ENCODE results near the gene MCF2L.

Gene MCF2L

GRCh38 chr13:112951674-112952371 is 17.2 kb upstream of the MCF2L start:
- Histone ChIP-seq H2AFZ (ENCODE audit: low read depth, low read length, severe bottlenecking) (no peak overlapping the region), H3K9me2 (replicated peaks; ENCODE audit: insufficient read depth, low read length) (no peaks in the 10 kb centered on the region), H3K4me2 (ENCODE audit: low read depth, low read length, poor library complexity, severe bottlenecking) (no peak overlapping the region), H4K20me1 (ENCODE audit: low read depth, low read length) (no peaks in the 10 kb centered on the region), H3K27ac (ENCODE audit: low read depth, low read length) (no peak overlapping the region), H3K27me3 (ENCODE audit: low read length) (no peaks in the 10 kb centered on the region), H3F3A (ENCODE audit: insufficient read depth) (no peaks in the 10 kb centered on the region), H3K36me3 (ENCODE audit: low read length) (no peaks in the 10 kb centered on the region), H3K9ac (ENCODE audit: low read length) (no peak overlapping the region), H3K9me3 (ENCODE audit: insufficient read depth, low read length) (no peaks in the 10 kb centered on the region), H3K79me2 (ENCODE audit: insufficient read depth, low read length) (no peaks in the 10 kb centered on the region), H3K4me3 (ENCODE audit: insufficient read depth, low read length, poor library complexity, severe bottlenecking) (no peak overlapping the region)
- TF ChIP-seq EZH2phosphoT487 (conservative IDR thresholded peaks at IDR 0.05; ENCODE audit: low read length): no peak
- no peak for TF ChIP-seq CTCF (IDR thresholded peaks at IDR 0.05; ENCODE audit: insufficient read depth, low read length, poor library complexity, severe bottlenecking)

GRCh38 chr13:112952759-112953551 is 16.1 kb upstream of the MCF2L start:
- no peaks in the 10 kb centered on the region for H3F3A ChIP-seq (ENCODE audit: insufficient read depth)
- no peak overlapping the region for H3K4me3 ChIP-seq (ENCODE audit: insufficient read depth, low read length, poor library complexity, severe bottlenecking)
- H3K9me2 ChIP-seq (replicated peaks; ENCODE audit: insufficient read depth, low read length): no peaks in the 10 kb centered on the region
- no peaks in the 10 kb centered on the region for H3K36me3 ChIP-seq (ENCODE audit: low read length)
- no peaks in the 10 kb centered on the region for H3K9me3 ChIP-seq (ENCODE audit: insufficient read depth, low read length)
- no peak overlapping the region for H2AFZ ChIP-seq (ENCODE audit: low read depth, low read length, severe bottlenecking)
- H3K79me2 ChIP-seq (ENCODE audit: insufficient read depth, low read length): no peaks in the 10 kb centered on the region
- H3K4me2 ChIP-seq (ENCODE audit: low read depth, low read length, poor library complexity, severe bottlenecking): no peak overlapping the region
- TF ChIP-seq EZH2phosphoT487 (conservative IDR thresholded peaks at IDR 0.05; ENCODE audit: low read length): no peak
- no peak for TF ChIP-seq CTCF (IDR thresholded peaks at IDR 0.05; ENCODE audit: insufficient read depth, low read length, poor library complexity, severe bottlenecking)
- H3K9ac ChIP-seq (ENCODE audit: low read length): no peak overlapping the region
- no peaks in the 10 kb centered on the region for H3K27me3 ChIP-seq (ENCODE audit: low read length)
- H4K20me1 ChIP-seq (ENCODE audit: low read depth, low read length): no peaks in the 10 kb centered on the region
- no peak overlapping the region for H3K27ac ChIP-seq (ENCODE audit: low read depth, low read length)

- no peaks in the 10 kb centered on the region for H3F3A ChIP-seq (ENCODE audit: insufficient read depth)
- H3K27ac ChIP-seq (ENCODE audit: low read depth, low read length): no peak overlapping the region
- no peaks in the 10 kb centered on the region for H3K79me2 ChIP-seq (ENCODE audit: insufficient read depth, low read length)
- H3K9me2 ChIP-seq (replicated peaks; ENCODE audit: insufficient read depth, low read length): no peaks in the 10 kb centered on the region
- H3K27me3 ChIP-seq (ENCODE audit: low read length): no peaks in the 10 kb centered on the region
- no peak overlapping the region for H3K9ac ChIP-seq (ENCODE audit: low read length)
- H3K4me3 ChIP-seq (ENCODE audit: insufficient read depth, low read length, poor library complexity, severe bottlenecking): no peak overlapping the region
- no peaks in the 10 kb centered on the region for H3K36me3 ChIP-seq (ENCODE audit: low read length)
- no peaks in the 10 kb centered on the region for H3K9me3 ChIP-seq (ENCODE audit: insufficient read depth, low read length)
- no peak for TF ChIP-seq CTCF (IDR thresholded peaks at IDR 0.05; ENCODE audit: insufficient read depth, low read length, poor library complexity, severe bottlenecking)
- TF ChIP-seq EZH2phosphoT487 (conservative IDR thresholded peaks at IDR 0.05; ENCODE audit: low read length): no peak
- no peak overlapping the region for H3K4me2 ChIP-seq (ENCODE audit: low read depth, low read length, poor library complexity, severe bottlenecking)
- H4K20me1 ChIP-seq (ENCODE audit: low read depth, low read length): no peaks in the 10 kb centered on the region
- H2AFZ ChIP-seq (ENCODE audit: low read depth, low read length, severe bottlenecking): no peak overlapping the region
Observed at GRCh38 chr13:112953591-112954487, 15.2 kb upstream of the MCF2L start.
